ENCODE results near the gene ARPC3. TPM values are rescaled to one million over a fixed set of nuclear protein-coding genes. Genes with fewer than 3 reads are reported as not detected.

Gene ARPC3
- total RNA-seq, 2 donors from 2014 or later = 218 to 227 TPM

DNA sequence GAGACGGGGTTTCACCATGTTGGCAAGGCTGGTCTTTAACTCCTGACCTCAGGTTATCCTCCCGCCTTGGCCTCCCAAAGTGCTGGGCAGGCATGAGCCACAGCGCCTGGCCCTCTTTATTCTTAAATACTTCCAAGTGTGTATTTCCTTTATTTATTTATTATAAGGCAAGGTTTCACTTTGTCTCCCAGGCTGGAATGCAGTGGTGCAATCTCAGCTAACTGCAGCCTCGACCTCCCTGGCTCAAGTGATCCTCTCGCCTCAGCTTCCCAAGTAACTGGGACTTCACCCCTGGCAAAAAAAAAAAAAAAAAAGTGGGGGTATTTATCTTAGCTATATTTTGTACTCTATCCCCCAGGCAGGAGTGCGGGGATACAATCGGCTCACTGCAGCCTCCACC, 25.3 kb upstream of the ARPC3 start:
- Mint-ChIP-seq H3K27ac (no peak overlapping the region), H3K36me3 (ENCODE audit: low read depth) (peaks cover 3% of the 10 kb centered on the region), H3K4me3 (no peak overlapping the region), H3K4me1 (peaks cover 2% of the 10 kb centered on the region), H3K9me3 (no peaks in the 10 kb centered on the region), H3K27me3 (ENCODE audit: insufficient read depth) (no peaks in the 10 kb centered on the region)
- Histone ChIP-seq H3K27ac (ENCODE audit: low read depth, low read length) (no peak overlapping the region), H3K9me3 (ENCODE audit: control insufficient read depth, low read length) (no peaks in the 10 kb centered on the region), H3K9ac (ENCODE audit: extremely low read depth, low read length, poor library complexity, severe bottlenecking) (no peak overlapping the region), H3K4me1 (ENCODE audit: control insufficient read depth, insufficient read depth, low read length) (no peaks in the 10 kb centered on the region), H3K27me3 (ENCODE audit: control insufficient read depth, insufficient read depth, low read length, poor library complexity, severe bottlenecking) (no peaks in the 10 kb centered on the region), H3K4me3 (ENCODE audit: low read length) (no peak overlapping the region), H3K36me3 (ENCODE audit: control insufficient read depth, insufficient read depth, low read length) (peaks cover 1% of the 10 kb centered on the region)
- TF ChIP-seq, protein P1, sequence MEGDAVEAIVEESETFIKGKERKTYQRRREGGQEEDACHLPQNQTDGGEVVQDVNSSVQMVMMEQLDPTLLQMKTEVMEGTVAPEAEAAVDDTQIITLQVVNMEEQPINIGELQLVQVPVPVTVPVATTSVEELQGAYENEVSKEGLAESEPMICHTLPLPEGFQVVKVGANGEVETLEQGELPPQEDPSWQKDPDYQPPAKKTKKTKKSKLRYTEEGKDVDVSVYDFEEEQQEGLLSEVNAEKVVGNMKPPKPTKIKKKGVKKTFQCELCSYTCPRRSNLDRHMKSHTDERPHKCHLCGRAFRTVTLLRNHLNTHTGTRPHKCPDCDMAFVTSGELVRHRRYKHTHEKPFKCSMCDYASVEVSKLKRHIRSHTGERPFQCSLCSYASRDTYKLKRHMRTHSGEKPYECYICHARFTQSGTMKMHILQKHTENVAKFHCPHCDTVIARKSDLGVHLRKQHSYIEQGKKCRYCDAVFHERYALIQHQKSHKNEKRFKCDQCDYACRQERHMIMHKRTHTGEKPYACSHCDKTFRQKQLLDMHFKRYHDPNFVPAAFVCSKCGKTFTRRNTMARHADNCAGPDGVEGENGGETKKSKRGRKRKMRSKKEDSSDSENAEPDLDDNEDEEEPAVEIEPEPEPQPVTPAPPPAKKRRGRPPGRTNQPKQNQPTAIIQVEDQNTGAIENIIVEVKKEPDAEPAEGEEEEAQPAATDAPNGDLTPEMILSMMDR (conservative IDR thresholded peaks at IDR 0.05) = no peak
- WGBS, 2 experiments (ENCODE audit: insufficient coverage in 1 of 2, insufficient read length in 1 of 2) = 95 to 100% methylated on average over 3 to 7 of the region's 7 CpGs
- DNase-seq = no peak

DNA sequence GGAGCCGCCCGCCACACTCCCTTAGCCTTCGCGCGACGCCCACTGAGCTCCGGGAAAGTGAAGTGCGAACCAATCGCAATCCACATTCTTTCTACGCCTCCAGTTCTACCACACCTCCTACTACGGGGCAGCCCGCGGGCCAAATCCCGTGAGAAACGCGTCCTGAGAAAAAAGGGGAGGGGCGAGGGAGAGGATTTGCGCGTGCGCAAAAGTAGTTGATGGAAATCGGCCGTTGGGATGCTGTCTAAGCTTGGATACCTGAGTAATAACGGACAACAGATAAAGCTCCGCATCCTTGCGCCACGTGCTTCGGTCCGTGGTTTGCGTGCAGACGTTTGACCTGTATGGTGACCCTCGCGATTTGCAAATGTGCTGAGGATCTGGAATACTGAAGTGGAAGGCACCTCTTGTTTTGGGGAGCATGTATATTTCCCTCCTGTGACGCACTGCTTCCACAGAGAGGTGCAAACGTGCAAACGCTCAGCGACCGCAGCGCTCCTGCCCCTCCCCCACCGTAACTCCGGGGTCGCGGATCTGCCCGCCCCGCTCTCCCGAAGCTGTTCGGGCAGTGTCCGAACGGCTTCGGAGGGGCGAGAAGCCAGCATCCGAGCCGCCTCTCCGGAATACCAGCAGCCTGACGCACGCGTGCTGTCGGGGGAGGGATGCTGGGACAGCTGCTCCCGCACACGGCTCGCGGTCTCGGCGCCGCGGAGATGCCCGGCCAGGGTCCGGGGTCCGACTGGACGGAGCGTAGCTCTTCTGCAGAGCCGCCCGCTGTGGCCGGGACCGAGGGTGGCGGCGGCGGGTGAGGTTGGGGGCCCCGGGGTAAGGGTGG, 18.3 kb upstream of the ARPC3 start, which contains the start of the genes FAM216A and GPN3:
FAM216A (plus strand) TSS at position 632 of the 835 bp plus-strand sequence; CDS start at position 663, 31 bp downstream.
GPN3 (minus strand) TSS at position 44 of the 835 bp plus-strand sequence. CDS start 54 bp downstream, outside the sequence.
- peaks cover 19% of the 10 kb centered on the region for H3K36me3 ChIP-seq (ENCODE audit: control insufficient read depth, insufficient read depth, low read length)
- H3K4me3 ChIP-seq (ENCODE audit: low read length) = peak within 1 kb of the TSS; percentile 94
- peak within 1 kb of the TSS; percentile 100 for H3K27ac Mint-ChIP-seq
- peaks cover 2% of the 10 kb centered on the region for H3K4me1 ChIP-seq (ENCODE audit: control insufficient read depth, insufficient read depth, low read length)
- TF ChIP-seq, protein P1 (conservative IDR thresholded peaks at IDR 0.05) = no peak
- H3K27me3 Mint-ChIP-seq (ENCODE audit: insufficient read depth) = no peaks in the 10 kb centered on the region
- H3K9me3 ChIP-seq (ENCODE audit: control insufficient read depth, low read length) = no peaks in the 10 kb centered on the region
- 0% methylated on average over 30 to 78 of the region's 78 CpGs for WGBS, 2 experiments (ENCODE audit: insufficient coverage in 1 of 2, insufficient read length in 1 of 2)
- peak; percentile 100 for DNase-seq
- no peaks in the 10 kb centered on the region for H3K9me3 Mint-ChIP-seq
- peaks cover 13% of the 10 kb centered on the region for H3K36me3 Mint-ChIP-seq (ENCODE audit: low read depth)
- peak within 1 kb of the TSS; percentile 95 for H3K9ac ChIP-seq (ENCODE audit: extremely low read depth, low read length, poor library complexity, severe bottlenecking)
- peaks cover 16% of the 10 kb centered on the region for H3K4me1 Mint-ChIP-seq
- no peaks in the 10 kb centered on the region for H3K27me3 ChIP-seq (ENCODE audit: control insufficient read depth, insufficient read depth, low read length, poor library complexity, severe bottlenecking)
- H3K4me3 Mint-ChIP-seq = peak within 1 kb of the TSS; percentile 98
- peak within 1 kb of the TSS; percentile 94 for H3K27ac ChIP-seq (ENCODE audit: low read depth, low read length)

DNA sequence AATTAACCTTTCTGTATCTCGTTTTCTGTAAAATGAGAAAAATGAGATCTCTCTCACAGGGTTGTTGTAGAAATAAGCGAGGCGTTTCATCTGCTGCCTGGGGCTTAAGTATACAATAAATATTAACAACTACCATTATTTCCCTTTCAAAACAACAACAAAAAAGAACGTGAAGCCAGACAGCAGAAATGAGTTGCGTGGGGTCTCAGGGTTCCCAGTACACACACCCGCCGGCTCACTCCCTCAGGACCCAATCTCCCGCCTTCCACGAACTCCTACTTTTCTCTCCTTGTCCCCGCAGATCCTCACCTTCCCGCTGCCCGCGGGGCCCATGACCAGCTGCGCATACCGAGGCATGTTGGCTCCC, 17.7 kb upstream of the ARPC3 start:
- Histone ChIP-seq H3K27me3 (ENCODE audit: control insufficient read depth, insufficient read depth, low read length, poor library complexity, severe bottlenecking) (no peaks in the 10 kb centered on the region), H3K36me3 (ENCODE audit: control insufficient read depth, insufficient read depth, low read length) (peaks cover 24% of the 10 kb centered on the region), H3K4me3 (ENCODE audit: low read length) (peak overlapping the region; percentile 94), H3K27ac (ENCODE audit: low read depth, low read length) (no peak overlapping the region), H3K9ac (ENCODE audit: extremely low read depth, low read length, poor library complexity, severe bottlenecking) (peak overlapping the region; percentile 95), H3K9me3 (ENCODE audit: control insufficient read depth, low read length) (no peaks in the 10 kb centered on the region), H3K4me1 (ENCODE audit: control insufficient read depth, insufficient read depth, low read length) (peaks cover 2% of the 10 kb centered on the region)
- TF ChIP-seq, protein P1 (conservative IDR thresholded peaks at IDR 0.05) = no peak
- H3K36me3 Mint-ChIP-seq (ENCODE audit: low read depth) = peaks cover 18% of the 10 kb centered on the region
- peak overlapping the region; percentile 98 for H3K4me3 Mint-ChIP-seq
- no peaks in the 10 kb centered on the region for H3K9me3 Mint-ChIP-seq
- 0% methylated on average over 5 to 14 of the region's 15 CpGs for WGBS, 2 experiments (ENCODE audit: insufficient coverage in 1 of 2, insufficient read length in 1 of 2)
- peaks cover 16% of the 10 kb centered on the region for H3K4me1 Mint-ChIP-seq
- peak overlapping the region; percentile 100 for H3K27ac Mint-ChIP-seq
- DNase-seq = no peak
- no peaks in the 10 kb centered on the region for H3K27me3 Mint-ChIP-seq (ENCODE audit: insufficient read depth)
